CD14-positive monocyte (primary cell): ENCODE data around the gene SLC13A3. TPM values are rescaled to one million over a fixed set of nuclear protein-coding genes. Genes with fewer than 3 reads are reported as not detected.
A peak's percentile ranks its signal among the peaks of the same experiment; 100 is the strongest.

Experiments
- DNase-seq, 3 donors: peaks; one replicate each; pipeline ENCODE4 v3.0.0-alpha.2; 2011 to 2022
- H2AFZ ChIP-seq: 2 replicates; pipeline ENCODE4 v1.6.0; 2012; ENCODE audit warnings: mild to moderate bottlenecking, low read depth, low read length, inconsistent platforms; ENCODE audit not compliant: insufficient read depth, poor library complexity, severe bottlenecking
- H3K27ac ChIP-seq, 2 donors: 1 replicate in 1 of 2; 2 replicates in 1 of 2; pipeline ENCODE4 v1.5.1; 2012 to 2013; ENCODE audit warnings: low read length in 2 of 2, control low read depth in 1 of 2, inconsistent platforms in 1 of 2, low read depth in 1 of 2, mild to moderate bottlenecking in 1 of 2
- H3K27me3 ChIP-seq, 2 donors: one replicate each; pipeline versions ENCODE4 v1.6.0 to v1.6.1; 2011 to 2013; ENCODE audit warnings: low read length in 2 of 2; ENCODE audit not compliant: control insufficient read depth in 2 of 2, insufficient read depth in 2 of 2
- H3K36me3 ChIP-seq, 2 donors: replicated peaks in 1 of 2; 1 replicate in 1 of 2; 2 replicates in 1 of 2; pipeline versions ENCODE4 v1.5.1 to v1.6.1; 2012 to 2013; ENCODE audit warnings: low read length in 2 of 2, control low read depth in 1 of 2, inconsistent platforms in 1 of 2, mild to moderate bottlenecking in 1 of 2; ENCODE audit not compliant: insufficient read depth in 2 of 2, control insufficient read depth in 1 of 2
- H3K4me1 ChIP-seq, 2 donors: 1 replicate in 1 of 2; 2 replicates in 1 of 2; pipeline versions ENCODE4 v1.5.1 to v1.6.1; 2012 to 2013; ENCODE audit warnings: low read length in 2 of 2, control low read depth in 1 of 2, inconsistent platforms in 1 of 2, mild to moderate bottlenecking in 1 of 2, moderate library complexity in 1 of 2; ENCODE audit not compliant: insufficient read depth in 2 of 2, control insufficient read depth in 1 of 2
- H3K4me2 ChIP-seq: replicated peaks from 2 replicates; pipeline ENCODE3; 2012; ENCODE audit warnings: low read length, moderate library complexity, mild to moderate bottlenecking; ENCODE audit not compliant: poor library complexity, severe bottlenecking; ENCODE audit errors: extremely low read depth
- H3K4me3 ChIP-seq, 3 experiments: fragments of 200-600 bp in 1 of 3; sonication (generic) in 1 of 3; replicated peaks in 1 of 3; 1 replicate in 2 of 3; 2 replicates in 1 of 3; pipeline ENCODE4 v1.5.1; 2011 to 2013; ENCODE audit warnings: low read length in 3 of 3, mild to moderate bottlenecking in 3 of 3, control low read depth in 2 of 3, low read depth in 2 of 3, inconsistent platforms in 1 of 3, moderate library complexity in 1 of 3
- H3K79me2 ChIP-seq: 2 replicates; pipeline ENCODE4 v1.6.0; 2012; ENCODE audit warnings: mild to moderate bottlenecking, control low read depth, inconsistent platforms, low read length, moderate library complexity; ENCODE audit not compliant: insufficient read depth
- H3K9ac ChIP-seq: 2 replicates; pipeline ENCODE4 v1.6.0; 2017; ENCODE audit warnings: low read length, mild to moderate bottlenecking; ENCODE audit not compliant: insufficient read depth, poor library complexity, severe bottlenecking
- H3K9me3 ChIP-seq, 2 donors: replicated peaks in 1 of 2; 1 replicate in 1 of 2; 2 replicates in 1 of 2; pipeline versions ENCODE4 v1.5.1 to v1.6.1; 2012 to 2013; ENCODE audit warnings: low read length in 2 of 2, control low read depth in 1 of 2; ENCODE audit not compliant: control insufficient read depth in 1 of 2, insufficient read depth in 1 of 2
- H4K20me1 ChIP-seq: 2 replicates; pipeline ENCODE4 v1.6.0; 2012; ENCODE audit warnings: mild to moderate bottlenecking, low read length, control low read depth, moderate library complexity; ENCODE audit not compliant: insufficient read depth
- H3K27ac Mint-ChIP-seq, 7 donors: one replicate each; pipeline ENCODE4 v1.8.0; 2020; ENCODE audit warnings: mild to moderate bottlenecking in 7 of 7, mixed read lengths in 7 of 7, moderate library complexity in 6 of 7, inconsistent platforms in 2 of 7
- H3K27me3 Mint-ChIP-seq, 3 donors: one replicate each; pipeline ENCODE4 v1.8.0; 2021 to 2022; ENCODE audit warnings: low read depth in 3 of 3, mild to moderate bottlenecking in 3 of 3, mixed read lengths in 3 of 3, moderate library complexity in 3 of 3, inconsistent platforms in 1 of 3
- H3K36me3 Mint-ChIP-seq, 2 donors: one replicate each; pipeline ENCODE4 v1.8.0; 2020; ENCODE audit warnings: mixed read lengths in 2 of 2, inconsistent platforms in 1 of 2, mild to moderate bottlenecking in 1 of 2
- H3K4me1 Mint-ChIP-seq: one replicate; pipeline ENCODE4 v1.8.0; 2020; ENCODE audit warnings: mild to moderate bottlenecking, mixed read lengths
- H3K4me3 Mint-ChIP-seq, 2 donors: one replicate each; pipeline ENCODE4 v1.8.0; 2020; ENCODE audit warnings: mild to moderate bottlenecking in 2 of 2, mixed read lengths in 2 of 2, moderate library complexity in 1 of 2
- H3K9me3 Mint-ChIP-seq, 7 donors: one replicate each; pipeline ENCODE4 v1.8.0; 2020 to 2022; ENCODE audit warnings: mixed read lengths in 7 of 7, mild to moderate bottlenecking in 6 of 7, moderate library complexity in 6 of 7, inconsistent platforms in 2 of 7
- WGBS: methylation state at CpG from one replicate; pipeline ENCODE4 v1.1.5; 2013; ENCODE audit warnings: missing lambda C conversion rate; ENCODE audit not compliant: insufficient coverage; 5-methylcytosine and 5-hydroxymethylcytosine counted together
- intact Hi-C, 2 donors: fragments of 100-400 bp; cut with micrococcal nuclease; formaldehyde crosslinking; loops; one replicate each; pipeline versions ENCODE4 v1.15.0 to v1.15.1; 2023
- polyA plus RNA-seq, 3 donors: library from polyadenylated mRNA; depleted of rRNA in 1 of 3; unstranded in 2 of 3; stranded (reverse) in 1 of 3; fragments of 300-500 nt in 2 of 3; fragments of >200 nt in 1 of 3; fragmentation: Illumina TruSeq in 2 of 3; gene quantifications; 1 replicate in 2 of 3; 2 replicates in 1 of 3; pipeline ENCODE4 v1.2.3, GENCODE V29; 2012 to 2021
- TF ChIP-seq, protein P1 (sequence below): fragments of 200-600 bp; IDR thresholded peaks from one replicate; pipeline ENCODE4 v1.8.0; 2022; ENCODE audit warnings: antibody characterized with exemption, mild to moderate bottlenecking

Gene SLC13A3
- polyA plus RNA-seq, 3 donors = 0.04 TPM; not detected in 2

DNA sequence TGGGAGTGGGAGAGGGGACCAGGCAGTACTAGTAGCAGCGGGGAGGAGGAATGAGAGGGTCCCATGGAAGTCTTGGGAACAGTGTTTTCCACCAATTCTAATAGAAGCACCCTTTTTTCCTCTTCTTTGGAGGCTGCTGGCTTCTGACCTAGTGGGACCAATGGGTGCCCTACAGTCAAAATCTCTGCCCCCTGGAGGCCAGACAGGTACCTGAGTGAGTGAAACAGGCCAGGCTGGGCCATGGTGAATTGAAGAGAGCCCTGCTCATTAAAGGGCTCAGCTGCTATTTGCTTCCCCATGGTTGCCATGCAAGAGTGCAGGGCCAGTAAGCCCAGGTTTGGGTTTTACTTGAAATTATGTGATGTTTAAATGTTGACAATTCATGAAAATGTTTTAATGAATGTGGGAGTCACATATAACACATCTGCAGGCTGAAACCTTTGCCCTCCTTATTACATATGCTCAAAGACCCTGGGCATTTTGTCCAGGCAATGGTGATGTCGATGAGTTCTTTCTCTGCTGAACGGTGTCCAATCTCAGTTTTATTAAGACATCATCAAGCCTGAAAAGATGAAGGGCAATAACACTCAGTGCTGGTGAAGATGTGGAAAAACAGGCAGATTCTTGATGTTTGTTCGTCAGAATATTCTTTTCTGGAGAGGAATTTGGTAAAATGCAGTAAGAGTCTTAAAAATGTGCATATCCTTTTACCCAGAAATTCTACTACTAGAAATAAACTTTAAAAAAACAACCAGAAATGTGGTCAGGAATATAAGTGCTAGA lies 58.5 kb downstream of the SLC13A3 start:
- Histone ChIP-seq H3K36me3 (no peaks in the 10 kb centered on the region), H3K9ac (no peak overlapping the region), H3K4me2 (no peak overlapping the region), H3K27me3 (peaks cover 0 to 8% of the 10 kb centered on the region in 2 donors), H3K9me3 (no peaks in the 10 kb centered on the region), H3K27ac (no peak overlapping the region), H3K79me2 (no peaks in the 10 kb centered on the region), H3K4me3 (no peak overlapping the region), H3K4me1 (no peaks in the 10 kb centered on the region), H4K20me1 (no peaks in the 10 kb centered on the region), H2AFZ (no peak overlapping the region)
- TF ChIP-seq, protein P1, sequence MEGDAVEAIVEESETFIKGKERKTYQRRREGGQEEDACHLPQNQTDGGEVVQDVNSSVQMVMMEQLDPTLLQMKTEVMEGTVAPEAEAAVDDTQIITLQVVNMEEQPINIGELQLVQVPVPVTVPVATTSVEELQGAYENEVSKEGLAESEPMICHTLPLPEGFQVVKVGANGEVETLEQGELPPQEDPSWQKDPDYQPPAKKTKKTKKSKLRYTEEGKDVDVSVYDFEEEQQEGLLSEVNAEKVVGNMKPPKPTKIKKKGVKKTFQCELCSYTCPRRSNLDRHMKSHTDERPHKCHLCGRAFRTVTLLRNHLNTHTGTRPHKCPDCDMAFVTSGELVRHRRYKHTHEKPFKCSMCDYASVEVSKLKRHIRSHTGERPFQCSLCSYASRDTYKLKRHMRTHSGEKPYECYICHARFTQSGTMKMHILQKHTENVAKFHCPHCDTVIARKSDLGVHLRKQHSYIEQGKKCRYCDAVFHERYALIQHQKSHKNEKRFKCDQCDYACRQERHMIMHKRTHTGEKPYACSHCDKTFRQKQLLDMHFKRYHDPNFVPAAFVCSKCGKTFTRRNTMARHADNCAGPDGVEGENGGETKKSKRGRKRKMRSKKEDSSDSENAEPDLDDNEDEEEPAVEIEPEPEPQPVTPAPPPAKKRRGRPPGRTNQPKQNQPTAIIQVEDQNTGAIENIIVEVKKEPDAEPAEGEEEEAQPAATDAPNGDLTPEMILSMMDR = peak; percentile 8
- Mint-ChIP-seq H3K27me3 (peaks cover 3 to 15% (median 8%) of the 10 kb centered on the region in 3 donors), H3K4me1 (no peaks in the 10 kb centered on the region), H3K36me3 (no peaks in the 10 kb centered on the region), H3K27ac (no peak overlapping the region), H3K9me3 (peaks cover 0 to 3% (median 0%) of the 10 kb centered on the region in 7 donors), H3K4me3 (no peak overlapping the region)
- intact Hi-C loops = no loop called here
- DNase-seq = no peak
- WGBS = no CpG with 5 or more reads among the region's 4 CpGs

GRCh38 chr20:46590443-46590842 lies 60.8 kb downstream of the SLC13A3 start:
- H3K4me3 Mint-ChIP-seq = no peak overlapping the region
- Histone ChIP-seq H3K4me1 (no peaks in the 10 kb centered on the region), H3K4me3 (no peak overlapping the region), H3K9me3 (no peaks in the 10 kb centered on the region), H3K79me2 (no peaks in the 10 kb centered on the region), H4K20me1 (no peaks in the 10 kb centered on the region), H3K27ac (no peak overlapping the region), H3K27me3 (peaks cover 0 to 8% of the 10 kb centered on the region in 2 donors), H2AFZ (no peak overlapping the region), H3K4me2 (no peak overlapping the region), H3K9ac (no peak overlapping the region), H3K36me3 (no peaks in the 10 kb centered on the region)
- H3K27me3 Mint-ChIP-seq = peaks cover 3 to 10% (median 6%) of the 10 kb centered on the region in 3 donors
- peaks cover 0 to 3% (median 0%) of the 10 kb centered on the region in 7 donors for H3K9me3 Mint-ChIP-seq
- intact Hi-C loops = no loop called here
- no peaks in the 10 kb centered on the region for H3K36me3 Mint-ChIP-seq
- WGBS = no CpG with 5 or more reads among the region's 1 CpG
- no peak overlapping the region for H3K27ac Mint-ChIP-seq
- TF ChIP-seq, protein P1 = no peak
- DNase-seq = no peak
- H3K4me1 Mint-ChIP-seq = no peaks in the 10 kb centered on the region
